ENCODE data around the gene KIF17. TPM values are rescaled to one million over a fixed set of nuclear protein-coding genes. Genes with fewer than 3 reads are reported as not detected.

KIF17 gene
- total RNA-seq, 1 experiment from 2014 or later = 5.1 TPM

DNA sequence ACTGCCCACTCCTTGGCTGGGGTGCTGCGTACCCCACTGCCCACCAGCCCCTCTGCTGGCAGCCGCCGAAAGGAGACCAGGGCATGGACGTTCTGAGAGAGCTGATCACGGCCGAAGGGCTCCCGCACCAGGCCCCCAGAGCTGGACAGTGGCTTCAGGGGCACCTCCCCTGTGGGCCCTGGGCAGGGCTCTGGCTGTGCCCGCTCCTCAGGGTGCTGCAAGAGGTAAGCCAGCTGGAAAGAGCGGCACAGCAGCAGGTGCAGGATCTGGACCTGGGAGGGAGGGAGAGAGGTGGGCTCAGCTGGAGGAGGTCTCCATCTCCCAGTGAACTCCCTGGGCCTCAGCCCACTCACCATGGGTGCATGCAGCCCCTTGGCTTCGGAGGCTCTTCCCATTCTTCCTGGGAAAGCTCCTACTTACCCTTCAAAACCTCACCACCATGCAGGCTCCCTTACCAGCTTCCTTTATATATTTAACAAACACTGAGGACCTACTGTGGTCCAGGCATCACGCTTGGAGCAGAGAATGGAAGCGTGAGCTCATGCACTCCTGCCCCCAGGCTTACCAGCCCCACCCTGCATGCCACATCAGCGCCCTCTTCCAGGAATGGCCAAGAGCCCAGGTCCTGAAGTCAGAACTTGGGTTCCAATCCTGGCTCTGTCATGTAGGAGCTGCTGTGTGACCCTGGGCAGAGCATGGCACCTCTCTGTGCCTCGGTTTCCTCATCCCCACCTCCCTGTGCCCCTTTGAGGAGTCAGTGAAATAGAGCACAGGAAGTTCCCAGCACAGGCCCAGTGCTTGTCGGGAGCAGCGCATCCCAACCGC lies 6.8 kb upstream of the KIF17 start:
- H3K9ac ChIP-seq (ENCODE audit: extremely low read depth, insufficient read length, low read length) = no peak overlapping the region
- no peak overlapping the region for H2BK120ac ChIP-seq (ENCODE audit: low read depth, low read length, poor library complexity, severe bottlenecking)
- H3K4ac ChIP-seq (ENCODE audit: low read depth, low read length) = no peak overlapping the region
- H2BK15ac ChIP-seq (ENCODE audit: low read depth, low read length) = no peak overlapping the region
- H2AFZ ChIP-seq (ENCODE audit: low read length) = no peak overlapping the region
- H3K23ac ChIP-seq (ENCODE audit: insufficient read length, low read depth, low read length) = no peak overlapping the region
- no peak overlapping the region for H3K56ac ChIP-seq (ENCODE audit: insufficient read length, low read depth, low read length)
- peak; percentile 20 for DNase-seq
- H4K8ac ChIP-seq (replicated peaks; ENCODE audit: insufficient read length, low read depth, low read length) = no peak overlapping the region
- no peak overlapping the region for H2AK5ac ChIP-seq (ENCODE audit: insufficient read length, low read length)
- no peaks in the 10 kb centered on the region for H3K36me3 Mint-ChIP-seq (ENCODE audit: insufficient read depth in 1 of 3, low read depth in 3 of 3)
- no CpG with 5 or more reads among the region's 17 CpGs for WGBS (ENCODE audit: extremely low coverage, insufficient read length, low lambda C conversion rate)
- peaks cover 3% of the 10 kb centered on the region for H3K23me2 ChIP-seq (ENCODE audit: insufficient read length, low read depth, low read length, poor library complexity, severe bottlenecking)
- H3K9me3 ChIP-seq (ENCODE audit: control insufficient read depth, low read depth, low read length) = no peaks in the 10 kb centered on the region
- no peak overlapping the region; the same call in 1 of the 2 replicates for H3K14ac ChIP-seq (ENCODE audit: insufficient read depth, low read length)
- no peak overlapping the region for H3K27ac ChIP-seq (ENCODE audit: insufficient read length, low read depth, low read length)
- no peak overlapping the region for H3K4me3 Mint-ChIP-seq
- H3K4me2 ChIP-seq (ENCODE audit: insufficient read depth, insufficient read length, low read length) = no peak overlapping the region
- no peaks in the 10 kb centered on the region for H4K20me1 ChIP-seq (ENCODE audit: control insufficient read depth, insufficient read depth, insufficient read length)
- peaks cover 28% of the 10 kb centered on the region for H3K27me3 Mint-ChIP-seq (ENCODE audit: low read depth)
- H3K79me2 ChIP-seq (ENCODE audit: insufficient read depth, low read length) = no peaks in the 10 kb centered on the region
- no peak overlapping the region for H4K5ac ChIP-seq (ENCODE audit: insufficient read length, low read depth, low read length)
- H2BK5ac ChIP-seq (ENCODE audit: insufficient read length, low read length) = no peak overlapping the region
- H3T11ph ChIP-seq (ENCODE audit: low read length) = no peak overlapping the region
- H3K79me1 ChIP-seq (ENCODE audit: insufficient read depth, low read depth, low read length, poor library complexity, severe bottlenecking) = no peaks in the 10 kb centered on the region
- TF ChIP-seq, protein P1, sequence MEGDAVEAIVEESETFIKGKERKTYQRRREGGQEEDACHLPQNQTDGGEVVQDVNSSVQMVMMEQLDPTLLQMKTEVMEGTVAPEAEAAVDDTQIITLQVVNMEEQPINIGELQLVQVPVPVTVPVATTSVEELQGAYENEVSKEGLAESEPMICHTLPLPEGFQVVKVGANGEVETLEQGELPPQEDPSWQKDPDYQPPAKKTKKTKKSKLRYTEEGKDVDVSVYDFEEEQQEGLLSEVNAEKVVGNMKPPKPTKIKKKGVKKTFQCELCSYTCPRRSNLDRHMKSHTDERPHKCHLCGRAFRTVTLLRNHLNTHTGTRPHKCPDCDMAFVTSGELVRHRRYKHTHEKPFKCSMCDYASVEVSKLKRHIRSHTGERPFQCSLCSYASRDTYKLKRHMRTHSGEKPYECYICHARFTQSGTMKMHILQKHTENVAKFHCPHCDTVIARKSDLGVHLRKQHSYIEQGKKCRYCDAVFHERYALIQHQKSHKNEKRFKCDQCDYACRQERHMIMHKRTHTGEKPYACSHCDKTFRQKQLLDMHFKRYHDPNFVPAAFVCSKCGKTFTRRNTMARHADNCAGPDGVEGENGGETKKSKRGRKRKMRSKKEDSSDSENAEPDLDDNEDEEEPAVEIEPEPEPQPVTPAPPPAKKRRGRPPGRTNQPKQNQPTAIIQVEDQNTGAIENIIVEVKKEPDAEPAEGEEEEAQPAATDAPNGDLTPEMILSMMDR (conservative IDR thresholded peaks at IDR 0.05) = no peak
- H2BK20ac ChIP-seq (ENCODE audit: low read depth, low read length, poor library complexity, severe bottlenecking) = no peak overlapping the region
- no peaks in the 10 kb centered on the region; a peak in 1 of 5 replicates for H3K9me3 Mint-ChIP-seq
- no peak overlapping the region for H3K18ac ChIP-seq (ENCODE audit: insufficient read length, low read depth, low read length)
- H3K27me3 ChIP-seq (ENCODE audit: insufficient read depth, low read length) = no peaks in the 10 kb centered on the region; the same call in 1 of the 2 replicates
- H3K4me1 ChIP-seq (ENCODE audit: insufficient read depth, low read length) = peaks cover 4% of the 10 kb centered on the region; the same call in 1 of the 2 replicates
- no peak overlapping the region for H3K27ac Mint-ChIP-seq
- peaks cover 20 to 27% of the 10 kb centered on the region in 2 experiments for H3K4me1 Mint-ChIP-seq
- no peak overlapping the region for H4K91ac ChIP-seq (ENCODE audit: insufficient read length, low read depth, low read length)
- no peak overlapping the region for H2BK12ac ChIP-seq (ENCODE audit: insufficient read length, low read depth, low read length)

Measured in H9 (cell line).